ENCODE results near the gene BDH2. TPM values are rescaled to one million over a fixed set of nuclear protein-coding genes. Genes with fewer than 3 reads are reported as not detected.

Gene BDH2
- 10 to 100 TPM; 12.1 to 16.6 (median 15.9) TPM for total RNA-seq
- total RNA-seq (2013), result 29.6 TPM

GRCh38 chr4:103099691-103100392, at the start of gene BDH2:
Gene BDH2, minus strand, starts transcription at chr4:103099834. Its CDS starts 3,580 bp downstream, at chr4:103096254.
- WGBS (ENCODE audit: insufficient coverage), result 15% methylated on average over 11 of the region's 11 CpGs
- Mint-ChIP-seq H3K9me3 (no peaks in the 10 kb centered on the region), H3K36me3 (no peaks in the 10 kb centered on the region), H3K4me3 (peak within 1 kb of the TSS; percentile 99), H3K4me1 (peaks cover 19 to 26% of the 10 kb centered on the region in 2 donors), H3K27ac (peak within 1 kb of the TSS; percentile 90), H3K27me3 (ENCODE audit: low read depth in 2 of 2) (no peaks in the 10 kb centered on the region)
- H3K27me3 ChIP-seq (ENCODE audit: control insufficient read depth, insufficient read depth, low read length), result no peaks in the 10 kb centered on the region
- no peaks in the 10 kb centered on the region for H3K36me3 ChIP-seq (ENCODE audit: control insufficient read depth, insufficient read depth, low read length)
- peak within 1 kb of the TSS; percentile 34 for H3K4me3 ChIP-seq (ENCODE audit: low read length)
- TF ChIP-seq CTCF (IDR thresholded peaks at IDR 0.05), result peak; percentile 82
- H3K4me1 ChIP-seq (ENCODE audit: control insufficient read depth, insufficient read depth, low read length), result peaks cover 7% of the 10 kb centered on the region
- H3K27ac ChIP-seq (ENCODE audit: low read length), result peak within 1 kb of the TSS; percentile 13
- no peaks in the 10 kb centered on the region for H3K9me3 ChIP-seq (ENCODE audit: control insufficient read depth, insufficient read depth, low read length)
- intact Hi-C loops (cut with micrococcal nuclease), result loop anchor here (1.0 to 10.0 kb wide), 4 partner anchors 53 to 755 kb away; partner anchors contain the start of gene SLC39A8
- ATAC-seq, result peak; percentile 98 to 100 (median 100)
- DNase-seq, result peak in 1 of 2 donors; percentile 89

GRCh38 chr4:103144926-103145325, 45.3 kb upstream of the BDH2 start:
- H3K4me1 Mint-ChIP-seq, result no peaks in the 10 kb centered on the region
- H3K27ac ChIP-seq (ENCODE audit: low read length), result no peak overlapping the region
- no peaks in the 10 kb centered on the region for H3K9me3 ChIP-seq (ENCODE audit: control insufficient read depth, insufficient read depth, low read length)
- no peak for ATAC-seq
- no peak for TF ChIP-seq CTCF (IDR thresholded peaks at IDR 0.05)
- intact Hi-C loops (cut with micrococcal nuclease), result no loop called here
- H3K27ac Mint-ChIP-seq, result no peak overlapping the region
- H3K27me3 ChIP-seq (ENCODE audit: control insufficient read depth, insufficient read depth, low read length), result no peaks in the 10 kb centered on the region
- no peaks in the 10 kb centered on the region for H3K36me3 ChIP-seq (ENCODE audit: control insufficient read depth, insufficient read depth, low read length)
- no peaks in the 10 kb centered on the region for H3K27me3 Mint-ChIP-seq (ENCODE audit: low read depth in 2 of 2)
- 88% methylated on average over 2 of the region's 4 CpGs for WGBS (ENCODE audit: insufficient coverage)
- no peaks in the 10 kb centered on the region for H3K36me3 Mint-ChIP-seq
- H3K9me3 Mint-ChIP-seq, result no peaks in the 10 kb centered on the region
- no peak overlapping the region for H3K4me3 Mint-ChIP-seq
- H3K4me3 ChIP-seq (ENCODE audit: low read length), result no peak overlapping the region
- no peaks in the 10 kb centered on the region for H3K4me1 ChIP-seq (ENCODE audit: control insufficient read depth, insufficient read depth, low read length)
- no peak for DNase-seq

GRCh38 chr4:103137446-103137827, 37.8 kb upstream of the BDH2 start:
- Mint-ChIP-seq H3K4me1 (no peaks in the 10 kb centered on the region), H3K4me3 (no peak overlapping the region), H3K27ac (no peak overlapping the region), H3K27me3 (ENCODE audit: low read depth in 2 of 2) (no peaks in the 10 kb centered on the region), H3K36me3 (no peaks in the 10 kb centered on the region), H3K9me3 (no peaks in the 10 kb centered on the region)
- H3K9me3 ChIP-seq (ENCODE audit: control insufficient read depth, insufficient read depth, low read length), result no peaks in the 10 kb centered on the region
- no peak overlapping the region for H3K4me3 ChIP-seq (ENCODE audit: low read length)
- no peaks in the 10 kb centered on the region for H3K27me3 ChIP-seq (ENCODE audit: control insufficient read depth, insufficient read depth, low read length)
- H3K36me3 ChIP-seq (ENCODE audit: control insufficient read depth, insufficient read depth, low read length), result peaks cover 2% of the 10 kb centered on the region
- no peak for DNase-seq
- H3K4me1 ChIP-seq (ENCODE audit: control insufficient read depth, insufficient read depth, low read length), result no peaks in the 10 kb centered on the region
- H3K27ac ChIP-seq (ENCODE audit: low read length), result no peak overlapping the region
- WGBS (ENCODE audit: insufficient coverage), result 94% methylated on average over 1 of the region's 1 CpG
- TF ChIP-seq CTCF (IDR thresholded peaks at IDR 0.05), result no peak
- intact Hi-C loops (cut with micrococcal nuclease), result no loop called here
- no peak for ATAC-seq
